PC-9 (cell line): ENCODE results near the gene NUP133. TPM values are rescaled to one million over a fixed set of nuclear protein-coding genes. Genes with fewer than 3 reads are reported as not detected.

ENCODE experiments used
- BruUV-seq: library from RNA; stranded (reverse); fragments of 400-500 nt; replicated peaks from 2 replicates; lab custom pipeline; 2021; lab: Mats Ljungman, UMichigan
- CTCF ChIA-PET: fragments of 300-600 bp; sonication (Branson Sonifier 250); formaldehyde crosslinking; loops from one replicate; lab custom pipeline; 2022; ENCODE audit warnings: antibody characterized with exemption; lab: Charles Lee
- POLR2A ChIA-PET: fragments of 300-600 bp; sonication (Branson Sonifier 250); formaldehyde crosslinking; loops from one replicate; lab custom pipeline; 2022; ENCODE audit warnings: antibody characterized with exemption; ENCODE audit not compliant: unreplicated experiment; lab: Charles Lee
- DNase-seq, 2 experiments: peaks; one replicate each; pipeline versions ENCODE4 v3.0.0 to v3.0.0-alpha.2; 2015 to 2022; ENCODE audit warnings: mixed read lengths in 1 of 2
- H2AFZ ChIP-seq: fragments of 200-600 bp; sonication (generic); 2 replicates; pipeline ENCODE4 v1.8.1; 2017; ENCODE audit warnings: antibody characterized with exemption
- H3F3A ChIP-seq: fragments of 200-600 bp; sonication (generic); 2 replicates; pipeline ENCODE4 v1.8.1; 2017; ENCODE audit warnings: antibody characterized with exemption, mild to moderate bottlenecking, low read depth; ENCODE audit not compliant: insufficient read depth
- H3K27ac ChIP-seq: fragments of 200-600 bp; sonication (generic); 2 replicates; pipeline ENCODE4 v1.6.1; 2016; ENCODE audit warnings: mixed run types
- H3K27me3 ChIP-seq: fragments of 200-600 bp; sonication (generic); 2 replicates; pipeline ENCODE4 v1.6.1; 2016; ENCODE audit warnings: low read depth, mixed run types; ENCODE audit not compliant: insufficient read depth
- H3K36me3 ChIP-seq: fragments of 200-600 bp; sonication (generic); 2 replicates; pipeline ENCODE4 v1.6.1; 2016; ENCODE audit warnings: low read depth, mixed run types
- H3K4me1 ChIP-seq: fragments of 200-600 bp; sonication (generic); replicated peaks from 2 replicates; pipeline ENCODE4 v1.6.1; 2016; ENCODE audit warnings: mixed run types; ENCODE audit not compliant: insufficient read depth
- H3K4me2 ChIP-seq: fragments of 200-600 bp; sonication (generic); 2 replicates; pipeline ENCODE4 v1.6.1; 2017; ENCODE audit warnings: mixed run types
- H3K4me3 ChIP-seq: fragments of 200-600 bp; sonication (generic); 2 replicates; pipeline ENCODE4 v1.6.1; 2016; ENCODE audit warnings: mixed run types
- H3K79me2 ChIP-seq: fragments of 200-600 bp; sonication (generic); 2 replicates; pipeline ENCODE4 v1.6.1; 2017; ENCODE audit warnings: low read depth, mixed run types
- H3K9me2 ChIP-seq: fragments of 200-600 bp; sonication (generic); 2 replicates; pipeline ENCODE4 v1.8.1; 2017; ENCODE audit warnings: mild to moderate bottlenecking; ENCODE audit not compliant: insufficient read depth
- H3K9me3 ChIP-seq: fragments of 200-600 bp; sonication (generic); 2 replicates; pipeline ENCODE4 v1.8.1; 2016; ENCODE audit warnings: low read depth; ENCODE audit not compliant: insufficient read depth
- H4K20me1 ChIP-seq: fragments of 200-600 bp; sonication (generic); 2 replicates; pipeline ENCODE4 v1.8.1; 2017; ENCODE audit not compliant: insufficient read depth
- CTCF ChIP-seq: fragments of 200-600 bp; sonication (generic); conservative IDR thresholded peaks from 2 replicates; pipeline ENCODE4 v1.6.1; 2017; ENCODE audit warnings: mixed run types, antibody characterized with exemption, mild to moderate bottlenecking, moderate library complexity
- EZH2 ChIP-seq: fragments of 200-600 bp; sonication (generic); IDR thresholded peaks from 2 replicates; pipeline ENCODE4 v1.8.0; 2017; ENCODE audit warnings: antibody characterized with exemption, low read depth
- intact Hi-C: fragments of 100-400 bp; cut with micrococcal nuclease; formaldehyde crosslinking; loops from one replicate; pipeline ENCODE4 v1.10.0; 2022; ENCODE audit not compliant: unreplicated experiment
- total RNA-seq: library from RNA; stranded (reverse); gene quantifications from 2 replicates; pipeline ENCODE4 v1.2.3, GENCODE V29; 2021

NUP133 gene
- total RNA-seq, 1 experiment from 2014 or later, result 38.5 TPM

- no peak for DNase-seq
- Histone ChIP-seq H3K27ac (no peak overlapping the region), H3K27me3 (no peaks in the 10 kb centered on the region), H3K36me3 (peaks cover 32% of the 10 kb centered on the region), H3K9me3 (no peaks in the 10 kb centered on the region), H2AFZ (no peak overlapping the region), H3K4me3 (no peak overlapping the region), H3K4me2 (no peak overlapping the region), H3K9me2 (no peaks in the 10 kb centered on the region), H4K20me1 (no peaks in the 10 kb centered on the region), H3F3A (no peaks in the 10 kb centered on the region), H3K79me2 (no peaks in the 10 kb centered on the region), H3K4me1 (no peaks in the 10 kb centered on the region)
- TF ChIP-seq EZH2, result no peak
- no peak for TF ChIP-seq CTCF
- CTCF ChIA-PET, result no interaction called here
- BruUV-seq, result no TSS peak
- POLR2A ChIA-PET, result no interaction called here
- intact Hi-C loops, result no loop called here
Measured at GRCh38 chr1:229461032-229461668, 47.0 kb downstream of the NUP133 start.

- intact Hi-C loops, result no loop called here
- Histone ChIP-seq H3K4me1 (no peaks in the 10 kb centered on the region), H3K27ac (no peak overlapping the region), H3K9me2 (no peaks in the 10 kb centered on the region), H3K4me2 (no peak overlapping the region), H3K9me3 (no peaks in the 10 kb centered on the region), H3K4me3 (no peak overlapping the region), H2AFZ (no peak overlapping the region), H3K79me2 (no peaks in the 10 kb centered on the region), H3K27me3 (no peaks in the 10 kb centered on the region), H3K36me3 (peaks cover 32% of the 10 kb centered on the region), H3F3A (peaks cover under 1% of the 10 kb centered on the region; the same call in 1 of the 2 replicates), H4K20me1 (no peaks in the 10 kb centered on the region)
- CTCF ChIA-PET, result no interaction called here
- no peak for DNase-seq
- no TSS peak for BruUV-seq
- POLR2A ChIA-PET, result no interaction called here
- TF ChIP-seq EZH2 (no peak), CTCF (no peak)
Measured at GRCh38 chr1:229459815-229460214, 48.3 kb downstream of the NUP133 start.

- H3K9me3 ChIP-seq, result no peaks in the 10 kb centered on the region
- no peaks in the 10 kb centered on the region for H3K27me3 ChIP-seq
- H4K20me1 ChIP-seq, result 0 out of 2 replicates have a peak, but pooled peaks cover 5% of the 10 kb centered on the region
- no peak for TF ChIP-seq EZH2
- TF ChIP-seq CTCF, result no peak
- ChIA-PET CTCF (no interaction called here), POLR2A (no interaction called here)
- H3K36me3 ChIP-seq, result peaks cover 29% of the 10 kb centered on the region
- H3F3A ChIP-seq, result peaks cover 4% of the 10 kb centered on the region; the same call in 1 of the 2 replicates
- no peak for DNase-seq
- BruUV-seq, result no TSS peak
- H3K79me2 ChIP-seq, result no peaks in the 10 kb centered on the region
- no peaks in the 10 kb centered on the region for H3K9me2 ChIP-seq
- intact Hi-C loops, result no loop called here
- H3K27ac ChIP-seq, result no peak overlapping the region
- H2AFZ ChIP-seq, result no peak overlapping the region
- H3K4me1 ChIP-seq, result no peaks in the 10 kb centered on the region
- no peak overlapping the region for H3K4me3 ChIP-seq
- no peak overlapping the region for H3K4me2 ChIP-seq
Measured at GRCh38 chr1:229457436-229457835, 50.7 kb downstream of the NUP133 start.
